Chondrocyte (in vitro differentiated cells): ENCODE data around the gene DHX8. TPM values are rescaled to one million over a fixed set of nuclear protein-coding genes. Genes with fewer than 3 reads are reported as not detected.
"Not testable (repeated sequence)": the region's sequence is repeated elsewhere in the genome, so short reads cannot be mapped to it uniquely, and the experiment has no call there.

Experiments used
- DNase-seq: peaks from one replicate; pipeline ENCODE4 v3.0.0; 2021; ENCODE audit warnings: mixed read lengths, low spot score
- H3K27ac Mint-ChIP-seq: one replicate; pipeline ENCODE4 v1.8.0; 2021; ENCODE audit warnings: mild to moderate bottlenecking, moderate library complexity, mixed read lengths; ENCODE audit not compliant: unreplicated experiment
- H3K27me3 Mint-ChIP-seq: 2 replicates; pipeline ENCODE4 v1.8.0; 2021; ENCODE audit warnings: low read depth, mixed read lengths
- H3K36me3 Mint-ChIP-seq: 2 replicates; pipeline ENCODE4 v1.8.0; 2021; ENCODE audit warnings: low read depth, mixed read lengths
- H3K4me1 Mint-ChIP-seq: 2 replicates; pipeline ENCODE4 v1.8.0; 2021; ENCODE audit warnings: low read depth, mild to moderate bottlenecking, mixed read lengths
- H3K4me3 Mint-ChIP-seq: one replicate; pipeline ENCODE4 v1.8.0; 2021; ENCODE audit warnings: mild to moderate bottlenecking, moderate library complexity, mixed read lengths; ENCODE audit not compliant: unreplicated experiment
- H3K9me3 Mint-ChIP-seq: 2 replicates; pipeline ENCODE4 v1.8.0; 2021; ENCODE audit warnings: low read depth, mixed read lengths
- total RNA-seq: library from RNA; stranded (reverse); gene quantifications from 3 replicates; pipeline ENCODE4 v1.2.1, GENCODE V29; 2021
- TF ChIP-seq, protein P1 (sequence below): fragments of 200-600 bp; sonication (generic); IDR thresholded peaks from 2 replicates; pipeline ENCODE4 v1.5.0; 2021; ENCODE audit warnings: antibody characterized with exemption, mild to moderate bottlenecking, moderate library complexity

The DHX8 gene
- total RNA-seq, 1 donor from 2014 or later, result 49.2 TPM

- TF ChIP-seq, protein P1, sequence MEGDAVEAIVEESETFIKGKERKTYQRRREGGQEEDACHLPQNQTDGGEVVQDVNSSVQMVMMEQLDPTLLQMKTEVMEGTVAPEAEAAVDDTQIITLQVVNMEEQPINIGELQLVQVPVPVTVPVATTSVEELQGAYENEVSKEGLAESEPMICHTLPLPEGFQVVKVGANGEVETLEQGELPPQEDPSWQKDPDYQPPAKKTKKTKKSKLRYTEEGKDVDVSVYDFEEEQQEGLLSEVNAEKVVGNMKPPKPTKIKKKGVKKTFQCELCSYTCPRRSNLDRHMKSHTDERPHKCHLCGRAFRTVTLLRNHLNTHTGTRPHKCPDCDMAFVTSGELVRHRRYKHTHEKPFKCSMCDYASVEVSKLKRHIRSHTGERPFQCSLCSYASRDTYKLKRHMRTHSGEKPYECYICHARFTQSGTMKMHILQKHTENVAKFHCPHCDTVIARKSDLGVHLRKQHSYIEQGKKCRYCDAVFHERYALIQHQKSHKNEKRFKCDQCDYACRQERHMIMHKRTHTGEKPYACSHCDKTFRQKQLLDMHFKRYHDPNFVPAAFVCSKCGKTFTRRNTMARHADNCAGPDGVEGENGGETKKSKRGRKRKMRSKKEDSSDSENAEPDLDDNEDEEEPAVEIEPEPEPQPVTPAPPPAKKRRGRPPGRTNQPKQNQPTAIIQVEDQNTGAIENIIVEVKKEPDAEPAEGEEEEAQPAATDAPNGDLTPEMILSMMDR, result no peak
- Mint-ChIP-seq H3K9me3 (no peaks in the 10 kb centered on the region), H3K36me3 (no peaks in the 10 kb centered on the region), H3K27ac (peak overlapping the region; percentile 49), H3K27me3 (no peaks in the 10 kb centered on the region), H3K4me3 (no peak overlapping the region), H3K4me1 (peaks cover 23% of the 10 kb centered on the region)
- no peak for DNase-seq
Measured at GRCh38 chr17:43448720-43449469, 34.9 kb upstream of the DHX8 start.

DNA sequence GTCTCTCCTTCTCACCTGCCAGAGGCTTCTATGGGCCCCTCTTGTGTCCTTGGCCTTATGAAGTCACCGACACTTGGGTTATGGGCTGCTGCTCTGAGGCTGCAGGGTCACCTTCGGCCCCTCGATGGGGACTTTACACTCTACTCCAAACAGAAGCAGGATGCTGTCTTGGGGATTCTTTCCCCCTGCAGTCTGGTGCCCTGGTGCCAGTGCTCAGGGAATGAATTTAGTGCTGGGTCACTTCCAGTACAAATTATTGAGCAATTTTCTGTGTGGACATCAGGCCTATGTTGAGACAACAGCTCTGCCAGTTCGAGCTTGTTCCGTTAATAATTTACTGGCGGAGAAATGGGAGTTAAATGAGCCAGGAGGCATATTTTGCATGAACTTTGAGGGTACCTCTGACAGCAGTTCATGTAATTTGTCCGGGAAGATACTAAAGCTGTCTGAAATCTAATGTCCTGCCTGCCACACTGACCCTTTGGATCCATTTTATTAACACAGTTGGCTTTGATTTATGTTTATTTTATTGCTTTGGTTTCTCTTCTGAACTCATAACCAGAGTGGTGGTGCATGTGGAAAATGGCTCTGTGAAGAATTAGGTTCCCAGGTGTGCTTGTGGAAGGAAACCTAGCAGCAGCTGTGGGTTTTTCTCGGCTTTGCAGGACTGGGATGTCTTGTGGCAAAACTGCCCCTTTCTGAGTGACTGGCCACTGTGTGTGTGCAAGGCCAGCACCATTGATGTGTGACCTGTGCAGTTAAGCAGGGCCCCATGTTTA is 34.1 kb upstream of the DHX8 start:
- Mint-ChIP-seq H3K36me3 (no peaks in the 10 kb centered on the region), H3K27me3 (no peaks in the 10 kb centered on the region), H3K4me3 (no peak overlapping the region), H3K4me1 (peaks cover 16% of the 10 kb centered on the region), H3K9me3 (no peaks in the 10 kb centered on the region), H3K27ac (peak overlapping the region; percentile 49)
- DNase-seq, result no peak
- TF ChIP-seq, protein P1, result no peak

GRCh38 chr17:43450791-43451190 is 33.0 kb upstream of the DHX8 start:
- H3K36me3 Mint-ChIP-seq, H3K9me3 Mint-ChIP-seq, H3K27ac Mint-ChIP-seq, H3K27me3 Mint-ChIP-seq, DNase-seq, H3K4me3 Mint-ChIP-seq: not testable (repeated sequence)
- peaks cover 11% of the 10 kb centered on the region for H3K4me1 Mint-ChIP-seq

- not testable (repeated sequence) for H3K4me3 Mint-ChIP-seq, DNase-seq, H3K27me3 Mint-ChIP-seq, H3K9me3 Mint-ChIP-seq, H3K36me3 Mint-ChIP-seq, H3K27ac Mint-ChIP-seq
- H3K4me1 Mint-ChIP-seq, result peaks cover 18% of the 10 kb centered on the region
Measured at GRCh38 chr17:43451741-43452140, 32.0 kb upstream of the DHX8 start.

- H3K27me3 Mint-ChIP-seq, result no peaks in the 10 kb centered on the region
- no peaks in the 10 kb centered on the region for H3K9me3 Mint-ChIP-seq
- H3K27ac Mint-ChIP-seq, result no peak overlapping the region
- no peak overlapping the region for H3K4me3 Mint-ChIP-seq
- DNase-seq, result no peak
- no peaks in the 10 kb centered on the region for H3K36me3 Mint-ChIP-seq
- TF ChIP-seq, protein P1, result no peak
- H3K4me1 Mint-ChIP-seq, result peaks cover 34% of the 10 kb centered on the region
Measured at GRCh38 chr17:43453331-43453812, 30.4 kb upstream of the DHX8 start.

- Mint-ChIP-seq H3K4me1 (peaks cover 26% of the 10 kb centered on the region), H3K27ac (no peak overlapping the region), H3K9me3 (no peaks in the 10 kb centered on the region), H3K4me3 (no peak overlapping the region), H3K27me3 (no peaks in the 10 kb centered on the region), H3K36me3 (no peaks in the 10 kb centered on the region)
- TF ChIP-seq, protein P1, result no peak
- no peak for DNase-seq
Measured at GRCh38 chr17:43454868-43455267, 28.9 kb upstream of the DHX8 start.
